ENCODE results near the gene PRDX5.

Gene PRDX5

DNA sequence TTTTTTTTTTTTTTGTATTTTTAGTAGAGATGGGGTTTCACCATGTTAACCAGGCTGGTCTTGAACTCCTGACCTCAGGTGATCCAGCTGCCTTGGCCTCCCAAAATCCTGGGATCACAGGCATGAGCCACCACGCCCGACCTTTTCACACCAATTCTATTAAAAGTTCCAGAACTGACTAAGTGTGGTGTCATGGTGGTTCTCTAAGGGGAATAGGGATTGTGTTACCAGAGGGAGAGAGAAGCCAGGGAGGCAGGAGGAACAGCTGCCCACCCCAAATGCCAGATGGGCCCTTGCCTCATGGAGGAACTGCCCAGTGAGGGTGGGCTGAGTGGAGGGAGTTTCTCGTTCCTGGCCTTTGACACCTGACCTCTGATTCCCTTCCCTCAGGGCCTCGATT lies 47.0 kb downstream of the PRDX5 start:
- no peak for DNase-seq (ENCODE audit: low read depth in 1 of 2, low spot score in 1 of 2)
- Histone ChIP-seq H3K27ac (replicated peaks) (no peak overlapping the region), H3K27me3 (ENCODE audit: insufficient read depth, poor library complexity, severe bottlenecking) (no peaks in the 10 kb centered on the region), H3K4me3 (replicated peaks; ENCODE audit: insufficient read depth, low read length) (no peak overlapping the region)
- TF ChIP-seq, protein P1, sequence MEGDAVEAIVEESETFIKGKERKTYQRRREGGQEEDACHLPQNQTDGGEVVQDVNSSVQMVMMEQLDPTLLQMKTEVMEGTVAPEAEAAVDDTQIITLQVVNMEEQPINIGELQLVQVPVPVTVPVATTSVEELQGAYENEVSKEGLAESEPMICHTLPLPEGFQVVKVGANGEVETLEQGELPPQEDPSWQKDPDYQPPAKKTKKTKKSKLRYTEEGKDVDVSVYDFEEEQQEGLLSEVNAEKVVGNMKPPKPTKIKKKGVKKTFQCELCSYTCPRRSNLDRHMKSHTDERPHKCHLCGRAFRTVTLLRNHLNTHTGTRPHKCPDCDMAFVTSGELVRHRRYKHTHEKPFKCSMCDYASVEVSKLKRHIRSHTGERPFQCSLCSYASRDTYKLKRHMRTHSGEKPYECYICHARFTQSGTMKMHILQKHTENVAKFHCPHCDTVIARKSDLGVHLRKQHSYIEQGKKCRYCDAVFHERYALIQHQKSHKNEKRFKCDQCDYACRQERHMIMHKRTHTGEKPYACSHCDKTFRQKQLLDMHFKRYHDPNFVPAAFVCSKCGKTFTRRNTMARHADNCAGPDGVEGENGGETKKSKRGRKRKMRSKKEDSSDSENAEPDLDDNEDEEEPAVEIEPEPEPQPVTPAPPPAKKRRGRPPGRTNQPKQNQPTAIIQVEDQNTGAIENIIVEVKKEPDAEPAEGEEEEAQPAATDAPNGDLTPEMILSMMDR (IDR thresholded peaks at IDR 0.05; ENCODE audit: insufficient read depth, low read length) = no peak
- no peak for TF ChIP-seq SPI1 (IDR thresholded peaks at IDR 0.05; ENCODE audit: borderline replicate concordance, low read depth)
- TF ChIP-seq POLR2AphosphoS5 (IDR thresholded peaks at IDR 0.05; ENCODE audit: low read depth) = no peak
- TF ChIP-seq, protein P2, sequence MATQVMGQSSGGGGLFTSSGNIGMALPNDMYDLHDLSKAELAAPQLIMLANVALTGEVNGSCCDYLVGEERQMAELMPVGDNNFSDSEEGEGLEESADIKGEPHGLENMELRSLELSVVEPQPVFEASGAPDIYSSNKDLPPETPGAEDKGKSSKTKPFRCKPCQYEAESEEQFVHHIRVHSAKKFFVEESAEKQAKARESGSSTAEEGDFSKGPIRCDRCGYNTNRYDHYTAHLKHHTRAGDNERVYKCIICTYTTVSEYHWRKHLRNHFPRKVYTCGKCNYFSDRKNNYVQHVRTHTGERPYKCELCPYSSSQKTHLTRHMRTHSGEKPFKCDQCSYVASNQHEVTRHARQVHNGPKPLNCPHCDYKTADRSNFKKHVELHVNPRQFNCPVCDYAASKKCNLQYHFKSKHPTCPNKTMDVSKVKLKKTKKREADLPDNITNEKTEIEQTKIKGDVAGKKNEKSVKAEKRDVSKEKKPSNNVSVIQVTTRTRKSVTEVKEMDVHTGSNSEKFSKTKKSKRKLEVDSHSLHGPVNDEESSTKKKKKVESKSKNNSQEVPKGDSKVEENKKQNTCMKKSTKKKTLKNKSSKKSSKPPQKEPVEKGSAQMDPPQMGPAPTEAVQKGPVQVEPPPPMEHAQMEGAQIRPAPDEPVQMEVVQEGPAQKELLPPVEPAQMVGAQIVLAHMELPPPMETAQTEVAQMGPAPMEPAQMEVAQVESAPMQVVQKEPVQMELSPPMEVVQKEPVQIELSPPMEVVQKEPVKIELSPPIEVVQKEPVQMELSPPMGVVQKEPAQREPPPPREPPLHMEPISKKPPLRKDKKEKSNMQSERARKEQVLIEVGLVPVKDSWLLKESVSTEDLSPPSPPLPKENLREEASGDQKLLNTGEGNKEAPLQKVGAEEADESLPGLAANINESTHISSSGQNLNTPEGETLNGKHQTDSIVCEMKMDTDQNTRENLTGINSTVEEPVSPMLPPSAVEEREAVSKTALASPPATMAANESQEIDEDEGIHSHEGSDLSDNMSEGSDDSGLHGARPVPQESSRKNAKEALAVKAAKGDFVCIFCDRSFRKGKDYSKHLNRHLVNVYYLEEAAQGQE (IDR thresholded peaks at IDR 0.05; ENCODE audit: insufficient replicate concordance, low read depth) = no peak
- TF ChIP-seq GABPA (IDR thresholded peaks at IDR 0.05; ENCODE audit: low read depth) = no peak

DNA sequence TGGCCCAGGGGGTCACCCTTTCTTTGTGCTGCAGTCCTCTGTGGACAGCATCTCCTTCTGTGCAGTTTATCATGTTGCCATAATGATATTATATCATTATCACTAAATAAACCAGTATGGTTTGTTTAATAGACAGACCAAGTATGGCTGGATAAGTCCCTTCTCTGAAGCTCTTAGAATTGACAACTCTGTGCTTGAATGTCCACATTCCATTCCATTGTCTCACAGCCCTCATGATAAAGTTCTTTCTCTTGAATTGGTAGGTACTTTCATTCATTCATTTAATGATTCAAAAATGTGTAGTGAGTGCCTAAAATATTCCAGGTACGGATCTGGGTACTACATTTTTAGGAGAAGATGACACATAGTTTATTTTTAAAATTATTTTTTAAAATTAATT lies 48.8 kb downstream of the PRDX5 start:
- H3K27me3 ChIP-seq (ENCODE audit: insufficient read depth, poor library complexity, severe bottlenecking) = no peaks in the 10 kb centered on the region
- H3K4me3 ChIP-seq (replicated peaks; ENCODE audit: insufficient read depth, low read length) = no peak overlapping the region
- no peak overlapping the region for H3K27ac ChIP-seq (replicated peaks)
- TF ChIP-seq POLR2AphosphoS5 (IDR thresholded peaks at IDR 0.05; ENCODE audit: low read depth) = no peak
- TF ChIP-seq, protein P1 (IDR thresholded peaks at IDR 0.05; ENCODE audit: insufficient read depth, low read length) = no peak
- TF ChIP-seq GABPA (IDR thresholded peaks at IDR 0.05; ENCODE audit: low read depth) = no peak
- no peak for DNase-seq (ENCODE audit: low read depth in 1 of 2, low spot score in 1 of 2)

DNA sequence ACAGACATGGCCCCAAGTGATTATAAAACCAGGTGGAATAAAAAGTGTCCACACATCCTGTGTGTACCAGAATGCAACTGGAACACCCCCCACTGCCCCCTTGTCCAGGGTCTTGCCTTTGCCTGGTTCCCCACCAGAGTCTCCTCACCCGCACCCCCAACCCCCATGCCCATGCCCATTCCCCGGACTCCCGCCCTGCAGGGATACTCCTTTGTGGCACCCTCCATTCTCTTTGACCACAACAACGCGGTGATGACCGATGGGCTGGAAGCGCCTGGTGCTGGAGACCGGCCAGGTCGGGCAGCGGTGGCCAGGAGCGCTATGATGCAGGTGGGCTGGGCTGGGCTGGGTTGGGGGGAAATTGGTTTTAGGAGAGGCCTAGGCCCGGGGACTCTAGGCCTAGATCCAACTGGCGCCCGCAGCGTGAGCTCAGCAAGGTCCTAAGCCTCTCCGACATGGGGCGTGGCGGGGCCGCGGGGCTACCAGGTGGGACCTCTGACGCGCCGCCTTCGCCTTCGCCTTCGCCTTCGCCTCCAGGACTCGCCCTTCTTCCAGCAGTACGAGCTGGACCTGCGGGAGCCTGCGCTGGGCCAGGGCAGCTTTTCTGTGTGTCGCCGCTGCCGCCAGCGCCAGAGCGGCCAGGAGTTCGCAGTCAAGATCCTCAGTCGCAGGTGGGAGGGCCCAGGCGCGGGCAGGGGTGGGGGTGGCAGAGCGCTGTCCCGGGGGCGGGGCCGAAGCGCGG lies 50.2 kb downstream of the PRDX5 start:
- no peak overlapping the region for H3K4me3 ChIP-seq (replicated peaks; ENCODE audit: insufficient read depth, low read length)

More for the DNA sequence above, 50.2 kb downstream of the PRDX5 start:
- TF ChIP-seq SPI1 (IDR thresholded peaks at IDR 0.05; ENCODE audit: borderline replicate concordance, low read depth) (no peak), GABPA (IDR thresholded peaks at IDR 0.05; ENCODE audit: low read depth) (no peak), POLR2AphosphoS5 (IDR thresholded peaks at IDR 0.05; ENCODE audit: low read depth) (0 out of 2 replicates have a peak, but pooled peaks have one; percentile 27)
- TF ChIP-seq, protein P1 (IDR thresholded peaks at IDR 0.05; ENCODE audit: insufficient read depth, low read length) = no peak
- TF ChIP-seq, protein P2 (IDR thresholded peaks at IDR 0.05; ENCODE audit: insufficient replicate concordance, low read depth) = no peak
- DNase-seq (ENCODE audit: low read depth in 1 of 2, low spot score in 1 of 2) = no peak
- H3K27me3 ChIP-seq (ENCODE audit: insufficient read depth, poor library complexity, severe bottlenecking) = no peaks in the 10 kb centered on the region
- H3K27ac ChIP-seq (replicated peaks) = no peak overlapping the region

All from HL-60 (cell line).